Neural progenitor cell (in vitro differentiated cells): ENCODE data around the gene CNN2.

Experiments used
- EZH2 ChIP-seq: fragments of 200-600 bp; sonication (generic); IDR thresholded peaks from 2 replicates; pipeline ENCODE4 v1.6.1; 2017; ENCODE audit warnings: antibody characterized with exemption, mild to moderate bottlenecking, moderate library complexity
- EZH2phosphoT487 ChIP-seq: fragments of 200-600 bp; sonication (generic); IDR thresholded peaks from 2 replicates; pipeline ENCODE4 v1.6.1; 2017; ENCODE audit warnings: antibody characterized with exemption
- TF ChIP-seq, protein P1 (sequence below): fragments of 200-600 bp; sonication (generic); IDR thresholded peaks from 2 replicates; pipeline ENCODE4 v1.5.1; 2017; ENCODE audit warnings: antibody characterized with exemption, mild to moderate bottlenecking

DNA sequence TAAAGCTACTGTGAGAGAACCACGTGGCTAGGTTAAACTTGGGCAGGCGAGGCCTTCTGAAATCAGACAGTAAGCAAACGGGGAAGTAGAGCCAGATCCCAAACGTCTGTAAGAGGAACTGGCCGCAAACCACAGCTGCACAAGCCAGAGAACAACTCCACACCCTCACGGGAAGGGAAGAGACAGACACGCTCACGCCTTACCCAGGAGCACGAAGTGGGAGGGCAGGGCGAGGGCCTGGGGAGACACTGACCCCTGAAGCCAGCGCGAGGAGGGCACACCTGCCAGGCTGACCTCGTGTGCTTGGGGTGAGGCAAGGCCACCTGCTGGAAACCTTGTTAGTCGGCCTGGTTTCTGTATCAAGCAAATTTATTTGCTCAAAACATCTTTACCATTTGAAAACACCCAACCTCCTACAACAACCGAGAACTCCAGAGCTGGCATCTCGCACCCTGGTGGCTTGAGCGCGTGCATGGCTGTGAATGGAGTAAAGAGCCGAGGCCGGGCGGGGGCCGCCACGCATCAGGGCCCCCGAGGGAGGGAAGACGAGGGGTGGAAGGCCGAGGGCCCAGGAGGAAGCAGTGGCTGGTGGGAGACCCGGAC lies 61.5 kb downstream of the CNN2 start:
- TF ChIP-seq, protein P1, sequence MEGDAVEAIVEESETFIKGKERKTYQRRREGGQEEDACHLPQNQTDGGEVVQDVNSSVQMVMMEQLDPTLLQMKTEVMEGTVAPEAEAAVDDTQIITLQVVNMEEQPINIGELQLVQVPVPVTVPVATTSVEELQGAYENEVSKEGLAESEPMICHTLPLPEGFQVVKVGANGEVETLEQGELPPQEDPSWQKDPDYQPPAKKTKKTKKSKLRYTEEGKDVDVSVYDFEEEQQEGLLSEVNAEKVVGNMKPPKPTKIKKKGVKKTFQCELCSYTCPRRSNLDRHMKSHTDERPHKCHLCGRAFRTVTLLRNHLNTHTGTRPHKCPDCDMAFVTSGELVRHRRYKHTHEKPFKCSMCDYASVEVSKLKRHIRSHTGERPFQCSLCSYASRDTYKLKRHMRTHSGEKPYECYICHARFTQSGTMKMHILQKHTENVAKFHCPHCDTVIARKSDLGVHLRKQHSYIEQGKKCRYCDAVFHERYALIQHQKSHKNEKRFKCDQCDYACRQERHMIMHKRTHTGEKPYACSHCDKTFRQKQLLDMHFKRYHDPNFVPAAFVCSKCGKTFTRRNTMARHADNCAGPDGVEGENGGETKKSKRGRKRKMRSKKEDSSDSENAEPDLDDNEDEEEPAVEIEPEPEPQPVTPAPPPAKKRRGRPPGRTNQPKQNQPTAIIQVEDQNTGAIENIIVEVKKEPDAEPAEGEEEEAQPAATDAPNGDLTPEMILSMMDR: no peak
- TF ChIP-seq EZH2: no peak
- no peak for TF ChIP-seq EZH2phosphoT487
